Urothelium cell line (cell line): ENCODE data around the gene NOTCH2.
A peak's percentile ranks its signal among the peaks of the same experiment; 100 is the strongest.
"Not testable (repeated sequence)": the region's sequence is repeated elsewhere in the genome, so short reads cannot be mapped to it uniquely, and the experiment has no call there.

ENCODE experiments used
- DNase-seq: peaks from one replicate; pipeline ENCODE4 v3.0.0; 2011; ENCODE audit warnings: low spot score, mixed read lengths
- FAIRE-seq: peaks from 2 replicates; lab custom pipeline; 2011; peaks lifted over from hg19 to GRCh38; lab: Jason Lieb, UNC

NOTCH2 gene

DNA sequence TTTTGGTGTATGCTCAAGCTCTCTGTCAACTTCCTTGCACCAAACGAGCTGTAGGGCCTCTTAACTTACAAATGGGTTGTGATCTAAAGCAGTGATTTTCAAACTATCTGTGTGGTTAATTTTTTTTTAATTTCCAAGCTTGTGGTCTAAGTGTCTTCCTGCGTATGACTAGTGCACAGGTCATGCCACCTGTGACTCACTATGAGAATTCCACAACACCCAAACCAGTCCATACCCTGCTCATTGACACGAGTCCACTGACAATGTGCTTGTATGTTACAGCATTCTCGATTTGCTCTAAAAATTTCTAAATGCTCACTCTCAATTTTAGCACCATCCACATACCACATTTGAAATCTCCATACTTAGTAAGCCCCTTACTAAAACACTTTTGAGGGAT is 18.5 kb upstream of the NOTCH2 start:
- DNase-seq, FAIRE-seq: not testable (repeated sequence)

DNA sequence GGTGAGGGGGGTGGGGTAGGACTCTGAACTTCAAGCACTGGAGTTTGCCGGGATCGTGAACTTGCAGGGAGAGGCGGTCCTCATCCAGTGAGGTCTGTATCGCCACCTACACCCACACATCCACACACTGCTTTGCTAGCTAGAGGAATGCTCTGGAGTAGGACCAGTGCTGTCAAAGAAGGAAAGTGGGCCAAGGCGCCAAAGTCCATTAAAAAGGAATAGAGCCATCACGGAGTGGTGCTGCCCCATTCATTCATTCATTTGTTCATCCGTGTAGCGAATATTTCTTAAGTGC is 405 bp upstream of the NOTCH2 start:
- not testable (repeated sequence) for DNase-seq
- FAIRE-seq: peak; percentile 93

DNA sequence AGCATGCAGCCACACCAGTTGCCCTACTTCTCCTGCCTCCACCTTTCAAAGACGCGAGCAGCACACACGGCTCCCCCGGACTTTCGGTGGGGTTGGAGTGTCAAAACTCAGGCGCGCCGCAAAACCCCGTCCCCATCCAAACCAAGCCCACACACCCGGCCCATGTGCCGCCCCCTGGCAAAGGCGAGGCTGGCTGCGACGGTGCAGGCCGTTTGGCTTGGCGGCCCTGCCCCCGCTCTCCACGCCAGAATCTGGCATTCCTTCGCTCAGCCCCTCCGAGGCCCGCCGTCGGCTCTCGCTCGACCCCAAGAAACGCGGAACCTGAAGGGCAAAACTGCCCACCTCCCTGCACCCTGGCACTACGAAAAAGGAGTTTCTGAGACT is 787 bp downstream of the NOTCH2 start:
- FAIRE-seq, DNase-seq: not testable (repeated sequence)

DNA sequence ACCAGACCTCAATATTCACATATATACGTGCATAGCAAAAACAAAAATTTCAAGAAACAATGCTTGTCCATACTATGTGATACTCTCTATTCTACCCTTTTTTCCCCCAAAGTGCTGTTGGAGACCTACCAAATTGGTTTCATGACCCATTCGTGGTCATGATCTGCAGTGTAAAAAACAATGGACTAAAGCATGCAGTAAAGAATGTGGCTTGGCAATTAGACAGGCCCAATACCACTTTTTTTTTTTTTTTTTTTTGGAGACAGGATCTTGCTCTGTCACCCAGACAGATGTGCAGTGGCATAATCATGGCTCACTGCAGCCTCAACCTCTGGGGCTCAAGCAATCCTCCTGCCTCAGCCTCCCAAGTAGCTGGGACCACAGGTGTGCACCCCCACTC is 21.3 kb downstream of the NOTCH2 start:
- not testable (repeated sequence) for DNase-seq, FAIRE-seq

DNA sequence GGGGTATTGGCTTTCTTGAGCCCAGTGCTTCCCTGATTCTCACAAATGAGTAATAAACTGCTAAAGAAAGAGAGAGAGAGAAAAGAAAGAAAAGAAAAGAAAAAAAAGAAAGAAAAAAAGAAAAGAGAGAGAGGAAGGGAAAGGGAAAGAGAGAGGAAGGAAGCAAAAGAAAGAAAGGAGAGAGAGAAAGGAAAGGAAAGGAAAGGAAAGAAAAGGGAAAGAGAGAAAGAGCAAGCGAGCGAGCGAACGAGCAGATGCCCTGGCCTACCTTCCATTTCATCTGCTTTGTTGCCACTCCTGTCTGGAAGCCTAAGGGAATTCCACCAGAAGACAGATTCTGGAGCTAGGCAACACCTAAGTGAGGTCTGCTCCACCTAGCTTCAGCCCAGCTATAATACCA is 27.7 kb downstream of the NOTCH2 start:
- not testable (repeated sequence) for FAIRE-seq, DNase-seq

DNA sequence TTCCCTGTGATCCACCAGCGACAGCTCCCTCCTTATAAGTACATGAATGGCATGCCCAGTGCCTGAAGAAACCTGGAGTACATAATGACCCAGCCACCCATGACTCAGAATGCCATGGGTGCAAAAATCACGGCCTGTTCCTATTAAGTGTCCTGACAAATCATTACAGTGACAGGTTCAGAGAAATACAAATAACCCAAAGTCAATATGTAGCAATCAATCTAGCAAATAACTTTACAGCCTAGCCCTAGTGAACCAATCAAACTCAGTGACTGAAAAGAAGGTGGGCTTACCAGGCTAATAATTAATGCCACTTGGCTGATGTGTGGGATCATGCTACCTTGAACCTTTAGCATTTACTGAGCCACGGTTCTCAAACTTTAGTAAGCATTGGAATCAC is 37.2 kb downstream of the NOTCH2 start:
- not testable (repeated sequence) for DNase-seq, FAIRE-seq

DNA sequence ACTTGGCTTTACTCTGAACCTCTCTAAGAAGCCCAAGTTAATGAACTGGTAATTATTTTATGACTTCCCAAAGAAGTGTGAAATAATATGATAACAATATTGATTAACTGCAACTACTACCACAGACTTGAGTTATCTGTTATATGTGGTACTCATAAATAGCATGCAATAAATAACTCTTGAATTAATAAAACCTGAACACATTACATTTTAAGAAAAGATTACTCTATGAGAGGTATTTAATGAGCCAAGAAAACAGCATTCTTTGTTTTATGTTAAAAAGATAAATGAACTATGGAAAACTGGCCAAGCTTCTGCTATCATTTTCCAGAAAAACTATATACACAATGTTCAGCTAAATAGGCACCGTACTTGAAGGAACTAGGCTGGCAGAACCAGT is 45.7 kb downstream of the NOTCH2 start:
- FAIRE-seq, DNase-seq: not testable (repeated sequence)

DNA sequence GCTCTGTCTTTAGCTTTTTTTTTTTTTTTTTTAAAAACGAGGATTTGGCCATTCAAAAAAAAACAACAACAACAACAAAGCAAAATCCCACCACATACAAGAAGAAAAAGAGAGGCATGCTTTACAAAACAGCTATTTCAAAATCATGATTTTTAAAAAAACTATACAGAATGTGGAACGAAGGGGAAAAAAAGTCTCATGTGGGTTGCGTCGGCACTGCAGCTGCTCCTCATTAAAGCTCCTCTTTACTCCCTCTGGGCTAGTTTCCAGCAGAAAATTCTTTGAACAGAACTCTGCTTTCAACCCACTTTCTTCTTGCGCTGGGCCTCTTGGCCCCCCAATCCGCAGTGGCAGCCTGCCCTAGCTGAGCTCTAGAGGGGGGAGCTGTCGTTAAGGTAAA is 54.5 kb downstream of the NOTCH2 start:
- not testable (repeated sequence) for FAIRE-seq, DNase-seq

DNA sequence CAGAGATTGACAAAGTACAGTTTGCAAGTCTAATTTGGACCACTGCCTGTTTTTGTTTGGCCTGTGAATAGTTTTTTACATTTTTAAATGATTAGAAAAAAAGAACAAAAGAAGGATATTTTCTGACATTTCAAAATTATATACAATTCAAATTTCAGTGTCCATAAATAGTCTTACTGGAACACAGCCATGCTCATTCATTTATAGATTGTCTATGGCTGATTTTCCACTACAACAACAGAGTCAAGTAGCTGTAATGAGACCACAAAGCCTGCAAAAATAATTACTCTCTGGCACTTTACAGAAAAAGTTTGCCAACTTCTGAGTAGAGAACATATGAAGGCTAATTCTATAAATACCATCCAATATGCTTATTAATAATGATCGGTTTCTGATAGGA is 61.1 kb downstream of the NOTCH2 start:
- not testable (repeated sequence) for FAIRE-seq, DNase-seq

DNA sequence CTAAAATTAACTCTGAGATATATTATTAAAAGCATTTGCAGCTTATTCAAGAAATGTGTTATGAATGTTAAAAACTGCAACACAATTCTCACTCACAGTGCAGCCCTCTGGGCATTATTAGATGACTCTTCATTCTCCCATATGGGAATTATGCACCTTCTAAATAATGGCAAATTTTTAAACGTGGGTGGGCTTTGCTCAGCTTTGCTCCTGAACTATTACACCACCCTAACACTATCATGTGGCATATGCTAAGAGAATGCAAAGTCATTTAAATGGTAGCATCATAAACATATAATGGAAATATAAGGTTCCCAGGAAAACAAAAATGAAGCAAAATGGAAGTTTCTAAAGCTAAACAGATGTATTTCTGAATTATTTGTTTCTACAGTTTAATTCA is 61.6 kb downstream of the NOTCH2 start:
- FAIRE-seq, DNase-seq: not testable (repeated sequence)

DNA sequence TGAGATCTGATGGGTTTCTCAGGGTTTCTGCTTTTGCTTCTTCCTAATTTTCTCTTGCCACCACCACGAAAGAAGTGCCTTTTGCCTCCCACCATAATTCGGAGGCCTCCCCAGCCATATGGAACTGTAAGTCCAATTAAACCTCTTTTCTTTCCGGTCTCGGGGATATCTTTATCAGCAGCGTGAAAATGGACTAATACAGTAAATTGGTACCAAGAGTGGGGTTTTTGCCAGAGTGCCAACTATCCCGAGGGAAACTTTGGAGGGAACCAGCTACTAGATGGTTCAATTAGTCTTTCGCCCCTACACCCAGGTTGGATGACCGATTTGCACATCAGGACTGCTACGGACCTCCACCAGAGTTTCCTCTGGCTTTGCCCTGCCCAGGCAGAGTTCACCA is 68.4 kb downstream of the NOTCH2 start:
- not testable (repeated sequence) for DNase-seq, FAIRE-seq

DNA sequence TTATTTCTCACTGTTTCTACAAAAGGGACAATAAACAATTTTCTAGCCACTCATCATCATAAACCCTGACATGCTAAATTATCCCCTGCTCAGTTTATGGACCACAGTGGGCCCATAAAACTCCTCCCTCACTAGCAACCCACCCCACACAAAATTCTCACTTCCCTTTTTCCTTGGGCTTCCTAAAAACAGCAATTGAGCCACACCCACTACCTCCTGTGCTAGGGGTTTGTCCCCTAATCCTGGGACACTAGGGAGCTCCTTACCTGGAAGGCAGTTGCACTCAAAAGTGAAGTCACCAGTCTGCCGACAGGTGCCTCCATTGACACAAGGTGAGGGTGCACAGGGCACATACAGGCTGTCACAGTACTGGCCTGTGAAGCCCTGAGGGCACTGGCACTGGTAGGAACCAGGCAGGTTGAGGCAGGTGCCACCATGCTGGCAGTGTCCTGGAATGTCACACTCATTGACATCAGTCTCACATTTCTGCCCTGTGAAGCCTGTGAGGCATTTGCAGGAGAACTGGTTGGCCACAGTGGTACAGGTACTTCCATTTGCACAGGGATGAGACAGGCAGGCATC is 72.6 kb downstream of the NOTCH2 start:
- DNase-seq, FAIRE-seq: not testable (repeated sequence)

DNA sequence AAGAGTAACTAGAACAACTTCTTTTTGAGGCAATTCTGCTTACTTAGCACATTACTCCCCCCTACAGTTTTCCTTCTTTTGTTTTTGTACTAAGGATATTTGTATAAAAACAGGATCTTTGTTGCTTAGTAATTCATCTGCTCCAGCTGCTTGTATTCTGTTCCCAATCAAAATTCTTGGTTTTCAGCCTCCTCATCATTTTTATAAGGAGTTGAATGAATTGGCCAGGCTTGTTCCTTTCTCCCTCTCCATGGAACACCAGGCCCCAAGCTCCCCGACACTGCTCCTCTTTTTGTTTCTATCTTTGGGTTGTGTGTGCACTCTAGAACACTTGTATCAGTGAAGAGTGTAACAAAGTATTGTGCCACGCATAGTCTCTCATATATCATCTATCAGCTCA is 73.5 kb downstream of the NOTCH2 start:
- FAIRE-seq, DNase-seq: not testable (repeated sequence)

DNA sequence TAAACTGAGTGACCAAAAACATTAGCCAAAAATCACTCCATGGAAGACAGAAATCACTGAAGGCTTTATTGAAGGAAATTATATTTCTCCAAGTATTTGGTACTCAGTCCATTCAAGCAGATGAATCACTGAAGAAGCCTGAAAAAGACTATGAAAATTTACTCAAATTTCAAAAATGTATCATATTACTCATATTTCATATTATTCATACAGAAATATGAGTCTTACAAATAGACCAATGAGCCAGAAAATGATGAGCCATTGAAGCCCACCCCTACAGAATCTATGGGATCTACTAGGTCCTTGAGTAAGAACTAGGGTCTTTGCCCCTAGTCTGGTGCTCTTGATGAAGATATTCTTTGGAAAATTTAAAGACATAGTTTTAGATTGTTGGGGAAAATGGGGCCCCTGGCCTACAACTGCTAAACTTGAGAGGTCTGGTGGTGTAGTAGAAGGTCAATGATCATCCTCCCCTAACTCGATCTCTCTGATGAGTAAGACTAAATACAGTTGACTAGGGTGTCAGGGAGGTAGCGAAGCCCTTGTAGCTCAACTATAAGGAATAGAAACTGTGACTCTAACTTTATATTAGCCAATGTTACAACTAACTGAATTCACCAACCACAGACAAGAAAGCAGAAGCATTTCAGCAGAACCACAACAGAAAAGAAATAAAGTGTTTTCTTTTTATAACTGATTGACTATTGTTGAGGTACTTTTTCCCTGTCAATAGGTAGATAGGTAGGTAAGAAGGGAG is 81.0 kb downstream of the NOTCH2 start:
- no peak for DNase-seq
- no peak for FAIRE-seq

DNA sequence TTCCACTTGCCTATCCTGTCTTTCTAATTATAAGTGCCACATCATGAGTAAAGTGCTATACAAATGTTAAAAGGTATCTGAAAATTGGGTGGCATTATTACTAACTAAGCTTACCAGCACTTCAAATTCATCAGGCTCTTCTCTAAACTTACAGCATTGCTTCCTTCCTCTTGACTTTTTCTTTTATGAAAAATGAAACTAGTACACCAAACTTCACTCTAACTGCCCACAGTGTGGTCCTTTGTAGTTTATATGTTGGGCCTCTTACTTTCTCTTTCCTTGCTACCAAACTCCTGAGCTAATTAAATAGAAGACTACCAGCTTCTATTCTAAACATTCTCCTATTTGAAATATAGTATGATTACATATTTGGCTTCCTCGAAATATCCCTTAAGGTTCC is 81.8 kb downstream of the NOTCH2 start:
- FAIRE-seq: no peak
- DNase-seq: no peak

DNA sequence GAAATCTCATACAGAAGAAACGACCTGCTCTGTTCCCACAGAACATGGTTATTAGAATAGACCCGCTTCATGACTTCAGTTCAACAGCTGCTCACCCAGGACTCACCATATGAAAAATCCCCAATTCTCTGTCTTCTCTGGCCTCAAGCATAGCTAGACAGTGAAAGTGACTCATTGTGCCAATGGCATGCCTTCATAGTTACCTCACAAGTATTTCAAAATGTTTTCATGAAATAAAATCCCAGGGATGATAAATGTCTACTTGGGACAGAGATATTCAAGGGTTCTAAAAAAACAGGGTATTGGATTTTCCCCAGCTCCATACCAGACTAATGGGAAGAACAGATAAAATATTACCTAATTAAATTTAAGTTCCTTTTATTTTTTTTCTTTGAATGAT is 82.3 kb downstream of the NOTCH2 start:
- peak; percentile 70 for DNase-seq
- no peak for FAIRE-seq

DNA sequence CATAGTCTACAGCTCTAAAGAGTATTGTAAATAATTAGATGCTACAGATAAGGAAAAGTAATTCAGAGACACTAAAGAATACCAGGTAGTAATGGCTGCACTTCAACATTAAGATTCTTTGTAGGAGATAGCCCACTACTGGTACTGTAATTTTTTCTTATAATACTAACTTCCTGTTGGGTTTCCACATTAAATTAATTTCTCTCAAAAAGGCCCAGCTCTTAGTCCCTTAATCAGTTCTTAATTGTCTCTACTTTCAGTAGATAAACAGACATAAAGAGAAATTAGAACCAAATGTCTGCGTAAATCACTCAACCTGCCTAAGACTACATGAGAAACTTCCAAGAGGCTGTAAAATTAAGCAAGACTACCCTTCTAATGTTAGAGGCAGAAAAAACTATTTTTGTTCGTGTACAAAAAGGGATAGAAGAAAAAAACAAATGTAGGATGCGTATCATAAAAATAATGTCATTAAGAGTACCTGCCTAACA is 83.4 kb downstream of the NOTCH2 start:
- FAIRE-seq: no peak
- no peak for DNase-seq

DNA sequence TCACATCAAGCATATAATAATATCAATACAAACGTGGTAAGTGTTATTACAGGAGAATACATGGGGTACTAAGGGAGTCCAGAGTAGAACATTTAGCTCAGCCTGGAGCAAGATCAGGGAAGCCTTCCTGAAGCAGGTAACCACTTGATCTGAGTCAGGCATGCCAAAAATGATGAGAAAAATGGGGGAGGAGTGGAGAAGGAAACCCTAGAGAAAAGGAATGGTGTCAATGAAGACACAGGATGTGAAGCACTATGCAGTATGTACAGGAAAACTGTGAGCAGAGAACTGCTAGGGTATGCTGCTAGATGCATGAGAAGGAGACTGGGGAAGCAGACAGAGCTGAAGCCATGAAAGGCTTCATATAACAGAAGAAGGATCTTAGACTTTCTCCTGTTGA is 84.7 kb downstream of the NOTCH2 start:
- FAIRE-seq: no peak
- DNase-seq: no peak

DNA sequence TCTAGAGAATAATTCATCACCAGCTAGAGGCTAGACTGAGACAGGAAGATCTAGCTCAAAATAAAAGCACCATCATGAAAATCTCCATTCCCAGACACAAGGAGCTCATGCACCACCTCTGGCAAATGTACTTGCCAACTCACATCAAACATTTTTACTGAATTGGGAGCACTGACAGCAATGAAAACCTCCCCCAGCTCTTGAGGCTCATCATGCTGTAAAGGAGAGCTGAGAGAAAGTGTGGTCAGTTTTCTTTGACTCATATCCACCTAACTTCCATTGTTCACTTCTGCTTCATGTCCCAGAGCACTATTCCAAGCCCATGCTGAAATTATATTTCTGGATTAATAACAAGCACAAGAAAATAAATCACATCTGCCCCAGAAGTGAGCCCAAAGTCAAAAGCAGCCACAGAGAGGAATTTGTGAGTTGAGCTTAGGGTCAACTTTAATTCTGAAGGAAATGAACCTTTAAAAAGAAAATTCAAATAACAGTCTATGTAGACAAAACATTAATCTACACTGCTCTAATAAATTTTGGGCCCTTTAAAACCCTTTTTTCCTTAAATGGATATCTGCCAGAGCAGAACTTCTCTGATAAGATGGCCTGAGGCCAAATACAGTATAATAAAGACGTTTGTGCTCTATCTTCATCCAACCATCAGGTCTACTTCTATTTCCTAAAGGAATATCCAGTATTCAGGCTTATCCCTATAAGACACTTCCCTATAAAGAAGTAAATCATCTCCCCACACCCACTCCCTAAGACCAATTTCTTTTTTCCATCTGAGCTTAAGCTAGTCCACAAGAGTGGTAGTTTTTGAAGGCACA is 87.3 kb downstream of the NOTCH2 start:
- DNase-seq: no peak
- FAIRE-seq: no peak

DNA sequence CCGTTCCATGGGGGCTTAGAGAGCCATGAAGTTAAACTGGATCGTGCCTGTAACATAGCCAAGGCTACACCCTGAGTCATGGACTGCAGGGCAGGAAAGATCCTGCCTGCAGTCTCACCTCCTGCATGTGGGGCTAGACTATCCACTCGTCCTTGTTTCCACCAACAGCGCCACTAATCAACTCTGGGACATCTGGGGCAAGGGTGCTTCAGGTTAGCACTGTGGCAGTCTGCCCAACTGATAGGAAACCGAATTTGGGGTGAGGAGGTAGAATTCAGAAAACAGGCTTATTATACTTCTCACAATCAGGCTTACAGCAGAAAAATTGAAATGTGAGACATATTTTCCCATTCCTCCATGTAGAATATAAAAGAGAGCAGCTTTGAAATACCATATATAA is 88.0 kb downstream of the NOTCH2 start:
- DNase-seq (no peak), FAIRE-seq (no peak)

DNA sequence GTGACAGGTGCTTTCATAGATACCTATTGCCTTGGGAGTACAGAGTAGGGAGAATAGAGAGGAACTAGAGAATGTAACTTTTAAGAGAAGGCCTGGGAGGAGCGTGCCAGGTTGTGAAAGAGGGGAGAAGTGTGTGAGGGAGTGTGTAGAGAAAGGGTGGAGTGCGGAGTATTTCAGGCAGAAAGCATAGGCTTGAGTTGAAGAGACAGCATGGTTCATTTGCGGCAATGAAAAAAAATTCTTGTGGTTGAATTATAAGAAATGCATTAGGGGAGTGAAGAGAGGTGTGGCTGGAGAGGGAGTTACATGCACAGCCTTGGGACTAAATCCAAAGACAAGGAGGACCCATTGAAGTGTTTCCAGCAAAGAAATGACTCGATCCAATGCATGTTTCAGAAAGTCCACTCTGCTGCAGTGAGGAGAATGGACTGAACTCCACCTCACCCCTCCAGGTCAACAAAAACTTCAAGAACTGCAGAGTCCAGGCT is 91.4 kb downstream of the NOTCH2 start:
- no peak for FAIRE-seq
- DNase-seq: no peak
